ENCODE measurements around the gene ZNF174. TPM values are rescaled to one million over a fixed set of nuclear protein-coding genes. Genes with fewer than 3 reads are reported as not detected.

ZNF174 gene
- 8.0 TPM for total RNA-seq

- peak; percentile 99 for DNase-seq
Measured at GRCh38 chr16:3400779-3401688, at the start of gene ZNF174, which contains the start of gene ZSCAN32. Gene ZNF174, plus strand, starts transcription at chr16:3401215. Its CDS starts 790 bp downstream, at chr16:3402005. Gene ZSCAN32, minus strand, starts transcription at chr16:3401004. Its CDS starts 3,447 bp downstream, at chr16:3397557.

GRCh38 chr16:3355589-3355988 is 45.4 kb upstream of the ZNF174 start, which contains the start of gene OR2C1:
Gene OR2C1, plus strand, starts transcription at chr16:3355889. Its CDS starts 52 bp downstream, at chr16:3355941.
- no peak for DNase-seq

- DNase-seq = no peak
Measured at GRCh38 chr16:3356118-3356517, 44.9 kb upstream of the ZNF174 start.

GRCh38 chr16:3358871-3359270 is 42.1 kb upstream of the ZNF174 start:
- no peak for DNase-seq

GRCh38 chr16:3362931-3363330 is 38.1 kb upstream of the ZNF174 start:
- no peak for DNase-seq

- DNase-seq = no peak
Measured at GRCh38 chr16:3363793-3364192, 37.2 kb upstream of the ZNF174 start.

GRCh38 chr16:3364774-3365427 is 36.1 kb upstream of the ZNF174 start:
- DNase-seq = peak; percentile 91

GRCh38 chr16:3369073-3369472 is 31.9 kb upstream of the ZNF174 start:
- DNase-seq = no peak

GRCh38 chr16:3375680-3376079 is 25.3 kb upstream of the ZNF174 start:
- no peak for DNase-seq

- no peak for DNase-seq
Measured at GRCh38 chr16:3377917-3378316, 23.1 kb upstream of the ZNF174 start.

GRCh38 chr16:3383045-3383448 is 18.0 kb upstream of the ZNF174 start:
- no peak for DNase-seq

GRCh38 chr16:3388325-3388724 is 12.7 kb upstream of the ZNF174 start:
- DNase-seq = no peak

- DNase-seq = no peak
Measured at GRCh38 chr16:3389663-3390338, 11.2 kb upstream of the ZNF174 start.

GRCh38 chr16:3400446-3400778 is 603 bp upstream of the ZNF174 start:
- DNase-seq = no peak

GRCh38 chr16:3401719-3402397 is 843 bp downstream of the ZNF174 start:
- DNase-seq = no peak

- no peak for DNase-seq
Measured at GRCh38 chr16:3408561-3409197, 7.7 kb downstream of the ZNF174 start.

- no peak for DNase-seq
Measured at GRCh38 chr16:3413730-3414379, 12.8 kb downstream of the ZNF174 start.

- DNase-seq = no peak
Measured at GRCh38 chr16:3431779-3432219, 30.8 kb downstream of the ZNF174 start.

- no peak for DNase-seq
Measured at GRCh38 chr16:3434373-3434772, 33.4 kb downstream of the ZNF174 start.

- no peak for DNase-seq
Measured at GRCh38 chr16:3439637-3440036, 38.6 kb downstream of the ZNF174 start.

Data from occipital lobe (tissue), 2 donors.